ENCODE measurements around the gene OTUD5.
"Not testable (repeated sequence)": the region's sequence is repeated elsewhere in the genome, so short reads cannot be mapped to it uniquely, and the experiment has no call there.

OTUD5 gene

GRCh38 chrX:48989483-48989882, 32.1 kb upstream of the OTUD5 start:
- Histone ChIP-seq H3K4me3 (ENCODE audit: low read depth, low read length) (no peak overlapping the region), H3K9me3 (no peaks in the 10 kb centered on the region), H3K4me1 (no peaks in the 10 kb centered on the region), H3K27me3 (no peaks in the 10 kb centered on the region), H3K36me3 (peaks cover 3% of the 10 kb centered on the region; the same call in 1 of the 2 replicates)
- TF ChIP-seq, protein P1, sequence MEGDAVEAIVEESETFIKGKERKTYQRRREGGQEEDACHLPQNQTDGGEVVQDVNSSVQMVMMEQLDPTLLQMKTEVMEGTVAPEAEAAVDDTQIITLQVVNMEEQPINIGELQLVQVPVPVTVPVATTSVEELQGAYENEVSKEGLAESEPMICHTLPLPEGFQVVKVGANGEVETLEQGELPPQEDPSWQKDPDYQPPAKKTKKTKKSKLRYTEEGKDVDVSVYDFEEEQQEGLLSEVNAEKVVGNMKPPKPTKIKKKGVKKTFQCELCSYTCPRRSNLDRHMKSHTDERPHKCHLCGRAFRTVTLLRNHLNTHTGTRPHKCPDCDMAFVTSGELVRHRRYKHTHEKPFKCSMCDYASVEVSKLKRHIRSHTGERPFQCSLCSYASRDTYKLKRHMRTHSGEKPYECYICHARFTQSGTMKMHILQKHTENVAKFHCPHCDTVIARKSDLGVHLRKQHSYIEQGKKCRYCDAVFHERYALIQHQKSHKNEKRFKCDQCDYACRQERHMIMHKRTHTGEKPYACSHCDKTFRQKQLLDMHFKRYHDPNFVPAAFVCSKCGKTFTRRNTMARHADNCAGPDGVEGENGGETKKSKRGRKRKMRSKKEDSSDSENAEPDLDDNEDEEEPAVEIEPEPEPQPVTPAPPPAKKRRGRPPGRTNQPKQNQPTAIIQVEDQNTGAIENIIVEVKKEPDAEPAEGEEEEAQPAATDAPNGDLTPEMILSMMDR (IDR thresholded peaks at IDR 0.05; ENCODE audit: low read depth, low read length), result no peak
- no peak for DNase-seq

- H3K9me3 ChIP-seq, result no peaks in the 10 kb centered on the region
- H3K36me3 ChIP-seq, result peaks cover 8% of the 10 kb centered on the region
- no peak for DNase-seq
- no peaks in the 10 kb centered on the region for H3K27me3 ChIP-seq
- no peaks in the 10 kb centered on the region for H3K4me1 ChIP-seq
- H3K4me3 ChIP-seq (ENCODE audit: low read depth, low read length), result no peak overlapping the region
- TF ChIP-seq, protein P1 (IDR thresholded peaks at IDR 0.05; ENCODE audit: low read depth, low read length), result no peak
Measured at GRCh38 chrX:48983896-48984295, 26.5 kb upstream of the OTUD5 start.

DNA sequence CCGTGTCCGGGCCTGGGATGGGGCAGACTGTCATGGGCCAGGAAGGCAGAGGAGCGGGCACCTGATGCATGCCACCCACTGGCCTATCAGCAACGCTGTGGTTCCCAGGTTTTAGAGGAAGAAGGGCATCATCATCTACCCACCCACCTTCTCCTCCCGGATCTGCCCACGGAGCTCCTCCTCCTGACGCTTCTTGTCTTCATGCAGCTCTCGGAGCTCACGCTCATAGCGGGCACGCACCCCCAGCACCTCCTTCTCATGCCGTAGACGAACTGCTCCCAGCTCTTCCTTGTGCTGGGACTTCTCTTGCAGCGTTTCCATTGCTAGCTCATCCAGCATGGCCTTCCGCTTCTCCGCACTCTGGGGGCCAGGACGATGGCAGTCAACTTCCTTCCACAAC, 25.7 kb upstream of the OTUD5 start:
- Histone ChIP-seq H3K9me3 (no peaks in the 10 kb centered on the region), H3K27me3 (no peaks in the 10 kb centered on the region), H3K4me1 (no peaks in the 10 kb centered on the region), H3K36me3 (peaks cover 8% of the 10 kb centered on the region), H3K4me3 (ENCODE audit: low read depth, low read length) (no peak overlapping the region)
- TF ChIP-seq, protein P1 (IDR thresholded peaks at IDR 0.05; ENCODE audit: low read depth, low read length), result no peak
- no peak for DNase-seq

DNA sequence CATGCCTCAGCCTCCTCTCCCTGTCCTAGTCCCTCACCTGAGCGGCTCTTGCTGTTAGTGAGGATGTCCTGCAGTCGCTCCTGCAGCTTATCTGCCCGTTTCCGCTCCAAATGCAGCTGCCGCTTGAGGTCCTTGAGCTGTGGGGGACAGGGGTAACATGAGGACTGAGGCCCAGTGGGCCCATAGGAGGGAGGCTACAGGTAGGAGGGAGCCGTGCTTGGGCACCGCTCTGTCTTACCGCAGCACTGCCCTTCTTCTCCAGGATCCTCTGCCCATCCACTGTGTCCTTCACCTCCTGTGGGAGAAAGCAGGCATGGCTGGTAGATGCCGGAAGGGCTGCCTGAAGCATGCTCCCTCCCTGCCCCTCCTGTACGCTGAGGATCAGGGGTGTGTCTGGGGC, 23.8 kb upstream of the OTUD5 start:
- Histone ChIP-seq H3K27me3 (no peaks in the 10 kb centered on the region), H3K4me1 (no peaks in the 10 kb centered on the region), H3K4me3 (ENCODE audit: low read depth, low read length) (no peak overlapping the region), H3K9me3 (no peaks in the 10 kb centered on the region), H3K36me3 (peaks cover 8% of the 10 kb centered on the region)
- DNase-seq, result no peak
- TF ChIP-seq, protein P1 (IDR thresholded peaks at IDR 0.05; ENCODE audit: low read depth, low read length), result no peak

DNA sequence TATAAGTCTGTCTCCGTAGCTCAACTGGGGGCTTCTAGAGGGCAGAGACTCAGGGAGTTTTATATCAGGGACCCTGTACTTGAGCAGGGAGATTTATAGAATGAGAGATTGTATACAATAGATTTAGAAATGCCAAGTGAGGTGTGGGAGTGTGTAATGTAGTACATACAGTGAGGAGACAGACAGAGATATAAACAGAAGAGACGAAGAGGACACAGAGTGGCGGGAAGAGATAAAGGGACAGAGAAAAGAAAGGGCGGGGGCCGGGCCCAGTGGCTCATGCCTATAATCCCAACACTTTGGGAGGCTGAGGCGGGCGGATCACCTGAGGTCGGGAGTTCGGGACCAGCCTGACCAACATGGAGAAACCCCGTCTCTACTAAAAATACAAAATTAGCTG, 22.9 kb upstream of the OTUD5 start:
- H3K4me3 ChIP-seq (ENCODE audit: low read depth, low read length); DNase-seq; H3K36me3 ChIP-seq; H3K4me1 ChIP-seq; H3K9me3 ChIP-seq; H3K27me3 ChIP-seq: not testable (repeated sequence)

- no peak for DNase-seq
- H3K36me3 ChIP-seq, result peaks cover 4% of the 10 kb centered on the region
- no peak overlapping the region for H3K4me3 ChIP-seq (ENCODE audit: low read depth, low read length)
- H3K4me1 ChIP-seq, result no peaks in the 10 kb centered on the region
- no peaks in the 10 kb centered on the region for H3K9me3 ChIP-seq
- TF ChIP-seq, protein P1 (IDR thresholded peaks at IDR 0.05; ENCODE audit: low read depth, low read length), result no peak
- H3K27me3 ChIP-seq, result no peaks in the 10 kb centered on the region
Measured at GRCh38 chrX:48978226-48978625, 20.8 kb upstream of the OTUD5 start.

DNA sequence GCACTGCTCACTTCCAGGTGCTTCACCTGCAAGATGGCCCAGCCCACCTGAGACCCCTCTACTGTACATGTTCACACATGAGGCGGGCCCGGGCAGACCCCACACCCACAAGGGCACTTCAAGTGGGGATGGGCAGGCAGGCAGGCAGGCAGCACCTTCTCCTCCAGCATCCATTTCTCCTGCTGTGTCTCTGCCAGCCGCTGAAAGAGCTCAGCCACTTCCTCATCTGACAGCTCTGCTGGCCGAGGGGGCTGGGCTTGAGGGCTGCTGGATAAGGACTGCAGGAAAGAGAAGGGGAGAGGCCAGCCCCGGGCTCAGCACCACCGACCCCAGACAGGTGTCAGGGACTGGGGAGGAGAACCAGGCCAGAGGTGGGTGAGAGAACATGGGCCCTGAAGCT, 18.7 kb upstream of the OTUD5 start:
- Histone ChIP-seq H3K27me3 (no peaks in the 10 kb centered on the region), H3K9me3 (no peaks in the 10 kb centered on the region), H3K36me3 (no peaks in the 10 kb centered on the region; the same call in 1 of the 2 replicates), H3K4me3 (ENCODE audit: low read depth, low read length) (no peak overlapping the region), H3K4me1 (no peaks in the 10 kb centered on the region)
- TF ChIP-seq, protein P1 (IDR thresholded peaks at IDR 0.05; ENCODE audit: low read depth, low read length), result no peak
- no peak for DNase-seq
